Stimulated activated CD4-positive, alpha-beta T cell treated with anti-CD3 and anti-CD28 coated beads, Interleukin-1b, Interleukin-23, amount 100 ng/mL, for 1 hour (primary cell): Measurements from ENCODE around the gene KCNIP4.

Experiments
- DNase-seq, 2 donors: peaks; one replicate each; pipeline ENCODE4 v3.0.0-alpha.2; 2020; ENCODE audit warnings: low read depth in 2 of 2

KCNIP4 gene

GRCh38 chr4:21061902-21062301, 886.7 kb downstream of the KCNIP4 start:
- DNase-seq = no peak

DNA sequence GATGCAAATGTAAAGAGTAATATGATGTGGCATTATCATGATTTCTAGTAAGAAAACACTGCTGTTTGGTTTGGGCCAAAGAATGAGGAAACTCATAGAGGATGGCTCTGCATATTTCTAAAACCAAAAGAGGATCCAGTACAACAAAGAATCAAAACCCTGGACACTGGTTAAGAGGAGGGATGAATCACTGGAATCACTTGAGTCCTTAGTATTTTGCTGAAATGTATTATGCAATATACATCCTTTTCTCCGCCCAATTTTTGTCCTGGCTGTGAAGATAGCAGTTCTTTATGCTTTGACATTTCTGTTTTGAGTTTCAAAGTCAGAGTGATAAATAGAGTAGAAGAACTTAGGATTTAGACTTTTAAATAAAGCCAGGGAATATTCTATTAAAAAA, 902.4 kb downstream of the KCNIP4 start:
- DNase-seq = no peak

DNA sequence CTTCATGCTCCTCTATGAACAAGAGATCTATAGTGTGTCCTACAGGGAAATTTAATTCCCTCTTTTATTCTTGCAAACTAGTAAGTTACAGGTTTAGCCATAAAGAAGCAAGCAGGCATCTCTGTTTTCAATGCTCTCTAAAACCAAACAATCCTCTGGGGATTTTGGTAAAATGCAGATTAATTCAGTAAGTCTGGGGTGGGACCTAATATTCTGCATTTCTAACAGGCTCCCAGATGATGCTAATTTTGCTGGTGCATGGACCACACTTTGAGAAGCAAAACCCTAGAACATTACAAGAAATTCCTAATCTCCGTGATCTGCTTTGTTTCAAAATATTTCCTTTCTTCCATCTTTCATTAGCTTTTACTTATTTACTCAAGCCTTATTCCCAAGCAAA, 903.5 kb downstream of the KCNIP4 start:
- DNase-seq = no peak

- no peak for DNase-seq
Observed at GRCh38 chr4:21041708-21042107, 906.9 kb downstream of the KCNIP4 start.

- DNase-seq = no peak
Observed at GRCh38 chr4:21034728-21035127, 913.8 kb downstream of the KCNIP4 start.

- no peak for DNase-seq
Observed at GRCh38 chr4:21032089-21032645, 916.4 kb downstream of the KCNIP4 start.

- no peak for DNase-seq
Observed at GRCh38 chr4:21018817-21019216, 929.8 kb downstream of the KCNIP4 start.

- DNase-seq = no peak
Observed at GRCh38 chr4:21013501-21013900, 935.1 kb downstream of the KCNIP4 start.

- no peak for DNase-seq
Observed at GRCh38 chr4:21012851-21013331, 935.7 kb downstream of the KCNIP4 start.

GRCh38 chr4:21011106-21011505, 937.5 kb downstream of the KCNIP4 start:
- no peak for DNase-seq

GRCh38 chr4:21009956-21010355, 938.6 kb downstream of the KCNIP4 start:
- DNase-seq = no peak

- DNase-seq = no peak
Observed at GRCh38 chr4:21005647-21006046, 942.9 kb downstream of the KCNIP4 start.

DNA sequence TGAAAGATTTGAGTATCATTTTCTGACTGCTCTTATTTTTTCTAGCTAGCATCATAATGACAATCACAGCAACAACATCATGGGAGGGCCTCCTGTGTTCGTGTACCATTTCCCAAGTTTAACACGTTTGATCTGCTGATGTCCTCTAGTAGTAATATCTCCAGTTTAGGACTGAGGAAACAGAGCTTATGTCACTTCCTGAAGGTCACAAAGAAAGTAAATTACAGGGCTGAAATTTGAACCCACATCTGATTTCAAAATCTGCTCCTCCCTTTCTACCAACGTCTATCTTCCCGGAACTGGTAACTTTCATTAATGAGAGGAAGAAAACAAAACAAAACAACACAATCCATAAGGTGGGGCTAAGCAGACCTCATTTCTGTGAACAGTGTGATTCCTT, 945.6 kb downstream of the KCNIP4 start:
- no peak for DNase-seq

GRCh38 chr4:21002286-21002685, 946.3 kb downstream of the KCNIP4 start:
- DNase-seq = no peak

- DNase-seq = no peak
Observed at GRCh38 chr4:21001490-21001889, 947.1 kb downstream of the KCNIP4 start.

- DNase-seq = no peak
Observed at GRCh38 chr4:20997886-20998285, 950.7 kb downstream of the KCNIP4 start.

- no peak for DNase-seq
Observed at GRCh38 chr4:20995610-20996009, 953.0 kb downstream of the KCNIP4 start.

DNA sequence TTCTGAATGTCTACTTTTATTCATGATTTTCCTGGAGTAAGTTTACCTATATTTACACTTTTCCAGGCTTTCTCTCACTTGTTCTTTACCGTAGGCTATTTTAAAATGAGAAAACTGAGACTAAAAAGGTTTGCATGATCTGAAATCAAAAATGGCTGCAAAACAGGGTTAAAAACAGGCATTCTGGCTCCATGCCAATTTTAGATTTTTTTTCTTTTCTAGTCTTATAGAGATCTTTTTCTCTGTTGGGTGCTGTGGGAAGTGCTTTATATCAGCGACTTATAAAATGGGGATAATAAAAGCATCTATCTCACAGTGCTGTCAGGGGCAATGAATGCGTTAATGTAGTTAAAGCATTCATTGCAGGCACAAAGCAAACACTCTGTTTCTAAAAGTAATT, 953.6 kb downstream of the KCNIP4 start:
- no peak for DNase-seq

- DNase-seq = no peak
Observed at GRCh38 chr4:20992002-20992401, 956.6 kb downstream of the KCNIP4 start.

GRCh38 chr4:20987191-20987590, 961.4 kb downstream of the KCNIP4 start:
- no peak for DNase-seq

DNA sequence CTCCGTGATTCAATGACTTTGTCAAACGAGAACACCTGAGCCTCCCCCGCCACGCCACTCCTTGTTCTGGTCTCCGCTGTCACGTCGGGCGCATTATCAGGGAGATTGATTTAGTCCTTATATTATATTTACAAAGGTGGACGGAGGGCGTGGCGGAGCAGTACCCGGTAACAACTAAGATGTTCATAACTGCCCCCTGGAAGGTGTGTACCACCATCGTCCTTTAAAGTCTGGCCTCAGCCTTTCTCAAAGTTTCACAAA, 964.1 kb downstream of the KCNIP4 start:
- DNase-seq = no peak

DNA sequence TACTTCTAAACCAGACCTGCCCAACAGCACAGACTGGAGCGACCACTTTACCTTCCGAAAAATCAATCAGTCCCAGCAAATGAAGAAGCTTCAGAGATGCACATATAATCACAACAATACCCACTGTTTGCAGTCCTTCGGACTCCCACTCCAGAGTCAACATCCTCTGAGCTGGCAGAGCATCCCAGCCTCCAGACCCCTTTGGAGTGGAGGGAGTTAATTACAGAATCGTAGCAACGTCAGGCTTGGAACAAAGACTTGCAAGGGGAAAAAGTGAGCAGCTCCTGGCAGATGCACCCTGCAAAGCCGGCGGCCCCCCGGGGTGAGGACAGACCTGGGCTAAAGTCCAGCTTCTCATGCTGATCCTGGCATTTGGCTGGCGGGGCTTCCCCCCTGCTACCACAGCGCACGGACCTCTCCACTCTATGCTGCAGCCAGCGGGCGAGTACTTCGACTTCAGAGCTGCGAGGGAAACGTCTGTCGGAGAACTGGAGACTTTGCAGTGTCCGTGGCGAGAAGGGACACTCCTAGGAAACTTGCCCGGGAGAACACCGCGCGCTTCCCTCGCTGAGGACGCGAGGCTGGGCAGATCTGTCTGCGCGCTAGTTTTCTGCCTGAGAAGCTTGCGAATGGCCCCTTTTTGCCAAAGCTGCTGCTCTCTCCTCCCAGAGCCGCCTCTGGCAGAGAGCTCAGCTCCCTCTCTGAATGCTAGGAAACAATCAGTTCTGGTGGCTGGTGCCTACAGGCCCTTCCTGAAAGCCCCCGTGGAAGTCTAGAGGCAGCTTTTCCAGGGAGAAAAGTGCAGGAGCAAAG, 964.6 kb downstream of the KCNIP4 start:
- no peak for DNase-seq

DNA sequence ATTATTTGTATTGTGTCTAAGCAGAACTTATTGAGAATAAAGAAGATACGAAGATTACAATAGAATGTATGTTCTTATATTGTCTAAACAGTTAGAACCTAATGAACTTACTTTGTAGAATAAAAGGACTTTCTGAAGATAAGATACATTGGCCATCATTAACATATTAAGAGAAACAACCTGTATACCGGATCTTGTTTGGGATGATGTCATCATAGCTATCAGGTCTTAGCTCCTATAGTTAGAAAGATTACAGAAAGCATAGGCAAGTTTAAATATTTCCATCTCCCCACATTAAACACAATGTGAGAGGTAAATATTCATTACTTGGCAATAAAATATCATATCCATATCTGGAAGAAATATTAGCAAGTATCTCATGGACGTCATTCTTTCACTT, 966.0 kb downstream of the KCNIP4 start:
- DNase-seq = no peak

- no peak for DNase-seq
Observed at GRCh38 chr4:20960291-20960690, 988.3 kb downstream of the KCNIP4 start.
